Measurements from ENCODE around the gene NCS1.

NCS1 gene

GRCh38 chr9:130172161-130172857, at the start of gene NCS1:
Gene NCS1 (plus strand): TSS chr9:130172404. CDS start chr9:130172664, 260 bp downstream.
- peak in 56 of 58 donors; percentile 36 to 90 (median 78) for DNase-seq

DNA sequence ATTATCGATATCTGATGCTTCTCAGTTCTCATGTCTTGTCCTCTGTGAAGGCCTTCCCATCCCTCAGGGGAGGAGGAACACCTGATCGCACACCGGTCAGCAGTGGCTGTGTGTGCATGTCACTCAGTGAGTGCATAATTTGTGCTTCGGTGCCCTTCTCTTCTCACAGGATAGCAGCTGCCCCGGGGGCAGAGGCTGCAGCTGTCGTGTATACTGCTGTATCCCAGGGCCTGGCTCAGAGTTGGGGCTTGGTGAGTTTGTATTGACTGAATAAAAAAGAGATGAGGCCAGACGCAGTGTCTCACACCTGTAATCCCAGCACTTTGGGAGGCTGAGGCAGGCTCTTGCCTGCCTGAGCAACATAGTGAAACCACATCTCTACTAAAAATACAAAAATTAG, 49.7 kb upstream of the NCS1 start:
- DNase-seq, result no peak

GRCh38 chr9:130124085-130124860, 47.9 kb upstream of the NCS1 start:
- no peak for DNase-seq

GRCh38 chr9:130126721-130127433, 45.3 kb upstream of the NCS1 start:
- DNase-seq, result no peak

DNA sequence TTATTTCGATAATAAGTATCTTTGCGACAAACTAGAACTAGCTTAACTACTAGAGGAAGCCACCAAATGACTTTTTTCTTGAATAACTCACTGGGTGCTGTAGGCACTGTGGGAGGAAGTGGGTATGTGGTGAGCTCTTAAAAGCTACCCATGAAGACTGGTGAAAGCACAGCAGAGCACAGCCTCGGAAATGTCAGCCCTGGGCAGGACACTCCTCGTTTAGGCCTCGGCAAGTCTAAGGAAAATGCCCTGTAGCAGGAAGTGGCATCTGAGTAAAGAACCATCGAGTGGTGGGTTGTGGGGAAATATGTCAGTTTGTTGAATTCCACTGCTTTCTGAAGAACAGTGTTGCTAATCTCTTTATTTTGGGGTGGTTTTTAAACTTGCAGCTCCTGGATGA, 44.0 kb upstream of the NCS1 start:
- DNase-seq, result peak in 1 of 58 donors; percentile 11

DNA sequence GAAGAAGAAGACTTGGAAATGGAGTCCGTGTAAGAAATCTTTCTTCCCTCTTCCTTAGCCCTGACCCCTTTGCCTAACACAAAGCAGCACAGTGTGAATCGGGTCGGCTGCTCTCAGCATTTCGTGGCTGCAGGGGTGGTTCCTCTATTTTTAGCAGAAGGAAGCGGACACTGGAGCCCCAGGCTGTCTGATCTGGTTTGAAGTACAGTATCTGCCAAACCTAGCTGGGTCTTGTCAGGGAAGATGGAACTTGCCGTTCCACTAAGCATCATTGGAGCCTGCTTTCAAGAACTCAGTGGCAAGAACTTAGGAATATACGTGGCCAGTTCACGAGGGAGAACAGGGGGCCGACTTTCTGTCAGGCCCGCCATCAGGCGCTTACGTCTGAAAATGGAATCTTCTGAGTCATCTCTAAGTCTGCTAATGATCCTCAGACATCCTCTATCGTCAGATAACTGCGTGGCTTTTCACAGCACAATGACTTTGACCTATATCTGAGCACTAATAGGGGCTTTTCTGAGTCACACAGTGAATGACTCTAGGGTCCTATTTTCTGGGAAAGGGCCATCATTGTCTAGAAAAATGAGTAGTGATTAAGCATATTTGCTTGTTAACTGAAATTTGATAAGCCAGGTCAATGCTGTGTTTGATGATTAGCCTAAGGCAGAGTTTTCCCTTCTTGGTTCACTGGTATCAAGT, 43.3 kb upstream of the NCS1 start:
- peak in 16 of 58 donors; percentile 11 to 56 (median 36) for DNase-seq

DNA sequence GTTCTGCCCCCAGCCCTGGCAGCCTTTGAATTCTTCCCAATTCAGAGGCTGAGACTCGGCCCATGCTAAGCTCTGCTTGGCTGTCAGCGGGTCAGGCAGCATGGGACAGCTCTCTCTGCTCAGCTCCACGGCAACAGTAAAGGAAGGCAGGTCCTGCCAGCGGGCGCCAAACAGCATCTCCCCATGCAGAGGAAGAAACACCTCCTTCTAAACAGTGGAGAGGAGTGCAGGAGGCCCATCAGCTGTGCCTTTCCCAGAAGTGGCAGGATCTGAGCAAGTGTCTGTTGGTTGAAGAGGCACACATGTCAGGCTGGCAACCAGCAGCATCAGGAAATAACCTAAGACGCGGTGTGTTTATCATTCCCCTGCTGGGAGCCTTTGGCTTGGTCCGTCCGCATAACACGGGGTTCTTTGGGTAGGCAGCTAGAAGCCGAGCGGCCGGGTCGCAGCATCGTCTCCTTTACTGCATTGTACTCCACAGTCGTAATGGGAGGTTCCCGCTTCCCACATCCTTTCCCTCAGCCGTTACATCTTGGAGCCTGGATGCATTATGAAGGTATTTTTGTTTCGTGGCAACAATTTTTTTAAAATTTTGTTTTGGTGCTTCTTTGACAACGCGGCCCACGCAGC, 42.7 kb upstream of the NCS1 start:
- DNase-seq, result peak in 15 of 58 donors; percentile 16 to 49 (median 32)

- no peak for DNase-seq
Measured at GRCh38 chr9:130132746-130133145, 39.5 kb upstream of the NCS1 start.

- DNase-seq, result peak in 4 of 58 donors; percentile 21 to 43 (median 28)
Measured at GRCh38 chr9:130137081-130137640, 35.0 kb upstream of the NCS1 start.

- peak in 1 of 58 donors; percentile 37 for DNase-seq
Measured at GRCh38 chr9:130137641-130138081, 34.5 kb upstream of the NCS1 start.

- DNase-seq, result peak in 4 of 58 donors; percentile 26 to 53 (median 36)
Measured at GRCh38 chr9:130138171-130138653, 34.0 kb upstream of the NCS1 start.

DNA sequence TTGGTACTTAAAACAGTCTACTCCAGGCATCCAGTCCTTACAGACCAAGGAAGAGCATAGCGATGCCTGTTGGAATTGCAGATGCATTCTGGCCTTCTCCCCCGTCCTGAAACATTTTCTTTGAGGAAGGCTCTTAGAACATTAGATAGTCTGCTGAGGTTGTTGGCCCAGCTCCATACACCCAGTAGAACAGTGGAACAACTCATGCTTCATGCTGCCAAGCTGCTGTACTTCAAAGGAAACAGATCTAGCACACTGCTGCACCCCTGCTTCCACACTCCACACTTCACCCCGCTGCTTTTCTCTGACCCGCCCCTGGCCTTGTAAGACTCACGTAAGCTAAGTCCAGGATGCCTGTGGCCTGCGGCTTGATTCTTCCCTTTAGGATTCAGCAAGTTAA, 33.4 kb upstream of the NCS1 start:
- DNase-seq, result peak in 41 of 58 donors; percentile 9 to 76 (median 46)

DNA sequence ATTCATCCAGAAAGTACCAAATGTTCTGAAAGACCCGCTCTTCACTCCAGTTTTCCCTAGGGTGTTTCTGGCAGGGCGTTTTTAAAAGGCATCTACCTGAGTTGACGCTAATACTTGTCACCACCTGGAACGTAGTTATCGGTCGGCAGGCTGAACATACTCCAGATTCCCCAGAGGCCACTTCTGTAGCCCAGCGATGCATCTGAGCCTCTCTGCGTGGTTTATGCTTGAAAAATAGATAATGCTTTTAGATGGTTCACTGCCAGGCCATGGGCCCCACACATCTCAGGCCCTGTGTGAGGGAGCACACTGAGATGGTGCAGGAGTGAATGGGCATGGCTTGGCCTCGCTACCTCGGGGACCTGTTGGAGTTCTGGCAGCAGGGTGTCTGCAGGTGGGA, 33.0 kb upstream of the NCS1 start:
- no peak for DNase-seq

GRCh38 chr9:130140706-130141105, 31.5 kb upstream of the NCS1 start:
- DNase-seq, result peak in 5 of 58 donors; percentile 13 to 54 (median 27)

DNA sequence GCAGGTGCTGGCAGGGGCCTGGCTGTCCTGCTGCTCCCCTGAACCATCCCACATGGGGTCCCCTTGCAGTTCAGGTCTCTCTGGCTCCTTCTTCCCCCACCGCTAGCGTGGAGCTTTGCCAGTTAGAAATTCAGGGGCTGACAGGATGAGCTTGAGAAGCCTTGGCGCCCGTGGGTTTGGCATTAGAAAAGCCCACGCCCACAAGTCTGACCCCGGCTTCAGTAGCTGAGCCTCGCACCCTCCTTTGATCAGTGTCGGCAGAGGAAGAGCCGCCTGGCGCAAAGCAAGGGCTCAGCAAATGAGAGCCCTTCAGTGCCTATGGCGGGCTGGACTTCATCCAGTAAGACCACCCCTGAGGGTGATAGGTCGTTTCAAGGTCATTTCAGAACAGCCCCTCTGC, 30.1 kb upstream of the NCS1 start:
- no peak for DNase-seq

DNA sequence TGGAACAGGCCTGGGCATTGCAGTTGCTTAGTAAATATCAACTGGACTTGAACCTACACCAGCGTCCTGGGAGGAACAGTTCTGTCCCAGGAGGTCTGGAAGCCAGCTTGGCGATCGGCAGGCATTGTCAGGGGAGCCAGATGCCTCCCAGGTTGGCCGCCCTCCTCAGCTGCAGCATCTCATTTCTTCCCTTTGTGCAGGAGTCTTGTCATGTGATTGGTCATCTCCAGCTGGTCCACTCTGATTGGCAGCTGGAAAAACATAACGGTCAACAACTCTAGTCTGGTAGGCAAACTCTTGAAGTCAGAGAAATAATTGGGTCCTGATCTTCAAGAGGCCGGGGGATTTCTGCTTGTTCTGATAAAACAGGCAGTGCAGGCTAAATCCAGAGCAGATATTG, 29.6 kb upstream of the NCS1 start:
- DNase-seq, result peak in 4 of 58 donors; percentile 12 to 32 (median 20)

DNA sequence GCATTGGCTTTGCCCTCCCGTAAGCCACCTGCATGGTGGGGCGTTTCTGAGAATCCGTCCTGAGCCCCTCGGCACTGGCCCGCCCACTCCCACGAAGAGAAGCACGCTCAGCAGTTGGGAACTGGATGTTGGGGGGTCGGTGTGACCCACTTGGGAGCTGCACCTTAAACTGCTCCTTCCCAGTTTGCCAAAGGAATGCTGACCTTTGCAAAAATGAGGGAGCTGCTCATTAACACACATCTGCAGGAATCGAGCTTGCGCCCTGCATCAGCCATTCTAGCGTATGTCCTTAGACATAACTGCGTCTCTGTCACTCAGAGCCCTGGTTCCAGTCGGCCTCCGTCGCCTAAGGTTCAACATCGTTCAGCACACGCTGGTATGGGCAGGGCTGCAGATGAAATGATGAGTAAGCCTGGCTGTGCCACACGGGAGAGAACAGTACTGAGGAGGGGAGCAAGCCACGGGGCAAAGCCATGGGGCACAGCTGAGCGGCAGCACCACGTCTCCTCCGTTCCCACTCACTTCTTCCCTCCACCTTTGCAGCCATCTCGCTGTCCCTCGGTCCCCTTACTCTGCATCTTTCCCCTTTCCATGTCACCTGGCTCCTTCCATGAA, 28.8 kb upstream of the NCS1 start:
- no peak for DNase-seq

DNA sequence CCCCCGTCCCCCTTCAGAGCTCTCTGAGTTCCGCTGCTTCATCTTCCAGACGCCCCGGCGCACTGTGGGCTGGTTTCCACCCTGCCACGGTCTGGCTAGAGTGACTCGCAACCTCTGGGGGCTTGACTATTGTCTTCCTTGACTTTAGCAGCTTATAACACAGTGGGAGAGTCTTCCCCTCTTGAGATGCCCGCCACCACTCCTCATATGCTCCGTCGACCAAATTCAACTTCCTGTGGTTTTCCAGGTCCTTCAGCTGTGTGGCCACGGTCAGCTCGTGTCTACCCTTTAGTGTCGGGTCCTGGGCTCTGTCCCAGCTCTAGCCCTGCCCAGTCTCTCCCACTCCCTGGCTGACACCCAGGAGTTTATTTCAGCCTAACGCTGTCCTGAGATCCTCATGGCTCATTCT, 28.2 kb upstream of the NCS1 start:
- no peak for DNase-seq

DNA sequence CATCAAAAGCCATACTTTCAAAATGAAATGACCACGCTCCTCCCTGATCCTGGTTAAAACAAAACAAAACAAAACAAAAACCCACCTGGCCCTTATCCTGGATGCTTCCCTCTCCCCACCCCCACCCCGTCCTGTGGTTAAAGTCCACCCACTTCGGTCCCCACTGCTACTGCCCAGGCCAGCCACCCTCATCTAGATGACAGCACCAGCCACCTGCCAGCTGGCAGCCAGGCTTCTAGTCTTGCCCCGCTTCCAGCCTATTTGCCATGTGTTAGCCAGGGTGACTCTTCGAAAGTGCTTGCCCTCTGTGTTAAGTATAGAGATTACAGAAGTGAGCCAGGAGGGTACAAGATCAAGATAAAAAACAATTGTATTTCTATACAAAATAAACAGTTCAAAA, 27.5 kb upstream of the NCS1 start:
- no peak for DNase-seq

GRCh38 chr9:130145658-130146057, 26.5 kb upstream of the NCS1 start:
- no peak for DNase-seq

All from anterior cingulate cortex (tissue), 58 donors.